Cerebellar cortex (tissue), 1 donor: ENCODE results near the gene GPD1L.
"Not testable (repeated sequence)": the region's sequence is repeated elsewhere in the genome, so short reads cannot be mapped to it uniquely, and the experiment has no call there.

ENCODE experiments used
- DNase-seq: peaks from one replicate; pipeline ENCODE4 v3.0.0-alpha.2; 2015; ENCODE audit warnings: low spot score

GPD1L gene

GRCh38 chr3:32106132-32106928 lies at the start of gene GPD1L:
TSS of gene GPD1L (plus strand) at chr3:32106620. CDS start at chr3:32106712, 92 bp downstream.
- DNase-seq: peak; percentile 94

- not testable (repeated sequence) for DNase-seq
These were observed 48.0 kb upstream of the GPD1L start for GRCh38 chr3:32058465-32058864.

GRCh38 chr3:32062950-32063582 lies 43.4 kb upstream of the GPD1L start:
- no peak for DNase-seq

- DNase-seq: no peak
These were observed 39.7 kb upstream of the GPD1L start for GRCh38 chr3:32066686-32067085.

GRCh38 chr3:32074194-32074593 lies 32.2 kb upstream of the GPD1L start:
- DNase-seq: not testable (repeated sequence)

- DNase-seq: no peak
These were observed 29.9 kb upstream of the GPD1L start for GRCh38 chr3:32076566-32076965.

GRCh38 chr3:32077260-32078084 lies 28.9 kb upstream of the GPD1L start:
- DNase-seq: no peak

- no peak for DNase-seq
These were observed 28.3 kb upstream of the GPD1L start for GRCh38 chr3:32078085-32078634.

GRCh38 chr3:32078864-32079263 lies 27.6 kb upstream of the GPD1L start:
- DNase-seq: no peak

- DNase-seq: no peak
These were observed 23.7 kb upstream of the GPD1L start for GRCh38 chr3:32082721-32083120.

- no peak for DNase-seq
These were observed 22.6 kb upstream of the GPD1L start for GRCh38 chr3:32083702-32084270.

- no peak for DNase-seq
These were observed 21.6 kb upstream of the GPD1L start for GRCh38 chr3:32084870-32085269.

GRCh38 chr3:32086464-32086863 lies 20.0 kb upstream of the GPD1L start:
- DNase-seq: no peak

- no peak for DNase-seq
These were observed 16.9 kb upstream of the GPD1L start for GRCh38 chr3:32089476-32089875.

- DNase-seq: no peak
These were observed 13.2 kb upstream of the GPD1L start for GRCh38 chr3:32093204-32093603.

GRCh38 chr3:32095431-32095830 lies 11.0 kb upstream of the GPD1L start:
- no peak for DNase-seq

GRCh38 chr3:32097768-32098167 lies 8.7 kb upstream of the GPD1L start:
- no peak for DNase-seq

- no peak for DNase-seq
These were observed 7.9 kb upstream of the GPD1L start for GRCh38 chr3:32098528-32098927.

GRCh38 chr3:32100465-32100864 lies 6.0 kb upstream of the GPD1L start:
- DNase-seq: no peak

- DNase-seq: no peak
These were observed 4.1 kb upstream of the GPD1L start for GRCh38 chr3:32102289-32102688.

GRCh38 chr3:32104492-32104891 lies 1.9 kb upstream of the GPD1L start:
- DNase-seq: no peak
